Adrenal gland (tissue), 12 donors: ENCODE data around the gene PLEKHG4B. TPM values are rescaled to one million over a fixed set of nuclear protein-coding genes. Genes with fewer than 3 reads are reported as not detected.

Experiments used
- DNase-seq, 7 donors: peaks; one replicate each; pipeline ENCODE4 v3.0.0-alpha.2; 2019 to 2020
- H3K27ac ChIP-seq, 5 donors: fragments of 200-600 bp; sonication (generic) in 4 of 5; 1 replicate in 3 of 5; 2 replicates in 2 of 5; pipeline versions ENCODE4 v1.5.1 to v1.8.0; 2016 to 2020; ENCODE audit warnings: mild to moderate bottlenecking in 1 of 5
- H3K27me3 ChIP-seq: fragments of 200-600 bp; 2 replicates; pipeline ENCODE4 v1.8.0; 2021
- H3K36me3 ChIP-seq, 2 donors: fragments of 200-600 bp; replicated peaks in 1 of 2; 1 replicate in 1 of 2; 2 replicates in 1 of 2; pipeline versions ENCODE4 v1.5.1 to v1.8.0; 2018 to 2022
- H3K4me1 ChIP-seq, 2 donors: fragments of 200-600 bp; replicated peaks in 1 of 2; 1 replicate in 1 of 2; 2 replicates in 1 of 2; pipeline versions ENCODE4 v1.5.1 to v1.8.0; 2018 to 2021
- H3K4me3 ChIP-seq, 4 donors: fragments of 200-600 bp; sonication (generic) in 3 of 4; one replicate each; pipeline ENCODE4 v1.5.1; 2016 to 2018
- H3K9me3 ChIP-seq, 3 donors: fragments of 200-600 bp; sonication (generic) in 1 of 3; replicated peaks in 1 of 3; 1 replicate in 2 of 3; 2 replicates in 1 of 3; pipeline versions ENCODE4 v1.5.1 to v1.8.0; 2016 to 2021
- CTCF ChIP-seq, 6 experiments: fragments of 450-650 bp in 4 of 6; fragments of 200-600 bp in 2 of 6; sonication (generic) in 1 of 6; IDR thresholded peaks; 1 replicate in 5 of 6; 2 replicates in 1 of 6; pipeline versions ENCODE4 v1.5.1 to v1.8.0; 2016 to 2021; ENCODE audit warnings: antibody characterized with exemption in 6 of 6, mild to moderate bottlenecking in 2 of 6, moderate library complexity in 1 of 6
- POLR2A ChIP-seq, 2 donors: fragments of 450-650 bp; IDR thresholded peaks; one replicate each; pipeline ENCODE4 v1.6.1; 2017; ENCODE audit warnings: antibody characterized with exemption in 2 of 2, mild to moderate bottlenecking in 2 of 2, moderate library complexity in 1 of 2
- WGBS, 4 donors: extraction: QIAGEN DNeasy Blood & Tissue Kit in 2 of 4; methylation state at CpG; one replicate each; pipeline versions ENCODE4 v1.1.5 to v1.1.7; 2013 to 2017; 5-methylcytosine and 5-hydroxymethylcytosine counted together
- intact Hi-C, 2 donors: fragments of 100-400 bp; cut with DNase I; formaldehyde crosslinking; loops; one replicate each; pipeline versions ENCODE4 v1.14.1 to v1.15.0; 2022 to 2023
- polyA plus RNA-seq, 3 donors: library from polyadenylated mRNA; stranded (reverse); fragments of 200-250 nt in 2 of 3; fragments of 350-450 nt in 1 of 3; fragmentation: Illumina TruSeq in 1 of 3; extraction: RNeasy Lipid Tissue Mini Kit (QIAGEN cat#74804) in 1 of 3; gene quantifications; one replicate each; pipeline ENCODE4 v1.2.3, GENCODE V29; 2013 to 2014
- total RNA-seq, 9 donors: library from RNA; depleted of rRNA in 4 of 9; stranded (reverse); fragments of >200 nt in 4 of 9; fragments of 120-200 nt in 1 of 9; fragmentation: NEBNext Ultra II Directional in 1 of 9; extraction: Animal tissue kit (Norgen Biotek cat#: 25700) in 1 of 9; gene quantifications; one replicate each; pipeline versions ENCODE4 v1.1.0 to v1.2.4, GENCODE V29; 2013 to 2023
- donor health status: healthy with polysubstance abuse.
- donor health status: Bipolar disorder and iron deficiency.
- donor health status: DM: yes; HTN: yes; CAD: no.
- donor health status: DM: no; HTN: no; CAD: no.
- donor health status: DM: no; HTN: no; CAD: no.
- donor health status: DM: yes; HTN: yes; CAD: no.

The PLEKHG4B gene
- total and polyA plus RNA-seq, 12 donors = 0.03 to 3.4 (median 0.12) TPM

GRCh38 chr5:75331-76320 is 16.3 kb upstream of the PLEKHG4B start:
- TF ChIP-seq POLR2A (IDR thresholded peaks at IDR 0.05) = no peak
- no peaks in the 10 kb centered on the region for H3K4me1 ChIP-seq
- intact Hi-C loops = no loop called here
- H3K4me3 ChIP-seq = no peak overlapping the region
- no peak overlapping the region for H3K27ac ChIP-seq
- WGBS, 4 donors = 54 to 80% (median 68%) methylated on average over 17 to 31 of the region's 31 CpGs
- no peaks in the 10 kb centered on the region for H3K36me3 ChIP-seq
- H3K9me3 ChIP-seq = no peaks in the 10 kb centered on the region
- no peak for DNase-seq
- H3K27me3 ChIP-seq = no peaks in the 10 kb centered on the region

DNA sequence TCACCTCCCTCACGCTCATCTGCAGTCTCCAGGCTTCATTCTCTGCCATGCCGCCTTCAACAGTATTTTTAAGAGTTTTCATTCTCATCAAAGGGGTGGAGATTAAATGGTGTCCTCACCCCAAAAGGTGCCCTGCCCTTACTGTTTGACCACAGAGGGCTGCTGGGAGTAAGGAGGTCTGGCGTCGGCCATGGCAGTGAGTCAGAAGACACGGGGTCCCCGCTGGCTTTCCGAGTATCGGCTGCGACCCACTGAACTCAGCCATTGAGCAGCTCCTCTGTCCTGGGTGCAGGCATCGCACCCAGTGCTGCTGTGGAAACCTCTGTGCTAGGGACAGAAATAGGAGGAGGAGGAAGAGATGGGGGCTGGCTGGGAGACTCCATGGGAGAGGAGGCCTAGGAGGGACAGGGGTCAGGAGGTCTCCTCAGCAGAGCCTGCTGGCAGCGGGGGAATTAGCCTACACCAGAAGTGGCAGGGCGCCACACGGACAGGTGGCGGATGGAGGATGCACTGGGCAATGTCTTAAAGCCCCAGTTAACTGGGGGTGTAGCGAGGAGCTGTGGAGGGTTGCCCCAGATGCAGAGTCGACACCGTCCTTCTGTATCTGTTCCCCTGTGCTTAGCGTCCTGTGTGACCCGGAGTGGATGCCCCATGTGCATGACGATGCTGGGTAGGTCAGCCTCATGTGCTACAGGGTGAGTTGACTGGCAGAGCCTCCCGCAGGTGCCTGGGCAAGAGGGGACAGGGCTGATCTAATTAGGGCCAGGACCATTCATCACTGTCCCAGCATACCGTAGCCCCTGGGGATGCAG is 15.4 kb upstream of the PLEKHG4B start:
- H3K4me1 ChIP-seq = no peaks in the 10 kb centered on the region
- H3K9me3 ChIP-seq = no peaks in the 10 kb centered on the region
- H3K4me3 ChIP-seq = no peak overlapping the region
- no peaks in the 10 kb centered on the region for H3K27me3 ChIP-seq
- no peak for DNase-seq
- 77 to 81% (median 79%) methylated on average over 18 to 22 of the region's 22 CpGs for WGBS, 4 donors
- intact Hi-C loops = no loop called here
- no peak overlapping the region for H3K27ac ChIP-seq
- no peaks in the 10 kb centered on the region for H3K36me3 ChIP-seq
- TF ChIP-seq POLR2A (IDR thresholded peaks at IDR 0.05) (no peak), CTCF (IDR thresholded peaks at IDR 0.05) (no peak)

GRCh38 chr5:77170-77501 is 14.8 kb upstream of the PLEKHG4B start:
- WGBS, 4 donors = 69 to 76% (median 74%) methylated on average over 4 of the region's 4 CpGs
- no peak for TF ChIP-seq CTCF (IDR thresholded peaks at IDR 0.05)
- no peak for TF ChIP-seq POLR2A (IDR thresholded peaks at IDR 0.05)
- no peak for DNase-seq

DNA sequence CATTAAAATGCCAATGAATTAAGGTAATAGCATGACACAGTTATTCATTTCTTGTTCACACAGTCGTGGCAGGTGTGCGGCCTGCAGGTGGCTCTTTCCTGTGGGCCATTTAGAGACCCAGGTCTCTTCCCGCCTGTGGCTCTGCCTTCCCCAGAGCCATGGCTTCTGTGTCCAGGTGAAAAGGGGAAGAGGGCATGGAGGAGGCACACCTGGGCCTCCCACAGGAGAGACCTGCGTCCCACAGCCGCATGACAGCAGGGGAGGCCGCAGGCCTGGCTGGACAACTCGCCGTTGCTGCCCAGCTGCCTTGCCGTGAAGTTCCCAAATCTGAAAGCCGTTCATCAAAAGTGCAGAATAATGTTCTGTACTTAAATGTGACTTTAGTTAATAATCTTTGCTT is 14.4 kb upstream of the PLEKHG4B start:
- TF ChIP-seq CTCF (IDR thresholded peaks at IDR 0.05) (no peak), POLR2A (IDR thresholded peaks at IDR 0.05) (no peak)
- 87 to 94% (median 88%) methylated on average over 8 to 10 of the region's 10 CpGs for WGBS, 4 donors
- DNase-seq = no peak

More at GRCh38 chr5:77170-77501, 14.8 kb upstream of the PLEKHG4B start:
- H3K4me1 ChIP-seq = no peaks in the 10 kb centered on the region
- H3K27ac ChIP-seq = no peak overlapping the region
- H3K9me3 ChIP-seq = no peaks in the 10 kb centered on the region
- no peaks in the 10 kb centered on the region for H3K27me3 ChIP-seq
- H3K36me3 ChIP-seq = no peaks in the 10 kb centered on the region
- H3K4me3 ChIP-seq = no peak overlapping the region
- intact Hi-C loops = no loop called here

More for the DNA sequence above, 14.4 kb upstream of the PLEKHG4B start:
- no peaks in the 10 kb centered on the region for H3K27me3 ChIP-seq
- H3K9me3 ChIP-seq = no peaks in the 10 kb centered on the region
- no peak overlapping the region for H3K27ac ChIP-seq
- intact Hi-C loops = no loop called here
- no peaks in the 10 kb centered on the region for H3K36me3 ChIP-seq
- no peaks in the 10 kb centered on the region for H3K4me1 ChIP-seq
- no peak overlapping the region for H3K4me3 ChIP-seq
